ENCODE data around the gene KIAA1328. TPM values are rescaled to one million over a fixed set of nuclear protein-coding genes. Genes with fewer than 3 reads are reported as not detected.

Gene KIAA1328
- polyA plus RNA-seq, 1 of the 3 experiments (the other 2 are of a cell fraction): 2.6 TPM

GRCh38 chr18:37176621-37176934, 347.7 kb downstream of the KIAA1328 start:
- ChIA-PET POLR2A (no interaction called here), CTCF (no interaction called here)
- Histone ChIP-seq H2AFZ (ENCODE audit: low read depth) (no peak overlapping the region), H3K27me3 (ENCODE audit: insufficient read depth) (no peaks in the 10 kb centered on the region), H3F3A (replicated peaks; ENCODE audit: insufficient read depth) (no peaks in the 10 kb centered on the region), H3K27ac (ENCODE audit: low read depth in 2 of 2, low read length in 1 of 2) (no peak overlapping the region), H3K4me1 (ENCODE audit: control insufficient read depth in 1 of 2, insufficient read depth in 2 of 2, low read depth in 1 of 2, low read length in 1 of 2) (peaks cover 0 to 4% of the 10 kb centered on the region in 2 experiments; a peak in 2 of 4 replicates), H3K9ac (no peak overlapping the region), H3K9me2 (no peaks in the 10 kb centered on the region), H3K4me2 (no peak overlapping the region), H3K36me3 (replicated peaks in 1 of 2; ENCODE audit: control insufficient read depth in 1 of 2, insufficient read depth in 2 of 2, low read length in 1 of 2) (no peaks in the 10 kb centered on the region), H3K79me2 (ENCODE audit: insufficient read depth) (no peaks in the 10 kb centered on the region), H4K20me1 (ENCODE audit: insufficient read depth) (no peaks in the 10 kb centered on the region), H3K4me3 (ENCODE audit: low read depth in 2 of 2, low read length in 1 of 2) (no peak overlapping the region), H3K9me3 (no peaks in the 10 kb centered on the region)
- no peak for DNase-seq
- TF ChIP-seq NFIC (IDR thresholded peaks at IDR 0.05; ENCODE audit: borderline replicate concordance): no peak
- no peak for TF ChIP-seq POLR2AphosphoS5 (IDR thresholded peaks at IDR 0.05; ENCODE audit: low read depth, low read length)
- no peak for TF ChIP-seq PBX3 (IDR thresholded peaks at IDR 0.05)

DNA sequence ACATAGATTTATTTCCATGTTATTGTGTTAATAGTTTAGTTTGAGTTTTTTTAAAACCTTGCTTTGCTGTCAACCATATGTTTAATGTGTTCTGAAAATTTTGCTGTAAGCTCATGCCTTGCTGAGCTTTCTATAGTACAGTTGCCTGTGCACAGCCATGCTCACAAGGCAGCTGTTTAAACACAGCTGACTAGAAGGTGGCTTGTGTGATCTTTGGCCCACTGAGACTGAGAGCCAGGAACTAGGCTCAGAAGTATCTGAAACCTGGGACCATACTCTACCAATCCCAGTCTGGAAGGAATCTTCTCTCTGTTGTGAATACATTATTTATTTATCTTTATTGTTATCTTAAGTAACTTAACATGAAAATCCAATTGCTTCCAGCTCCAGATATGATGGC, 350.5 kb downstream of the KIAA1328 start:
- Histone ChIP-seq H3K9me2 (no peaks in the 10 kb centered on the region), H4K20me1 (ENCODE audit: insufficient read depth) (no peaks in the 10 kb centered on the region), H3K4me2 (no peak overlapping the region), H3K27ac (ENCODE audit: low read depth in 2 of 2, low read length in 1 of 2) (peak overlapping the region in 1 of 2 experiments; percentile 17; a peak in 1 of 4 replicates), H3K4me3 (ENCODE audit: low read depth in 2 of 2, low read length in 1 of 2) (no peak overlapping the region), H3K36me3 (replicated peaks in 1 of 2; ENCODE audit: control insufficient read depth in 1 of 2, insufficient read depth in 2 of 2, low read length in 1 of 2) (no peaks in the 10 kb centered on the region), H3K9me3 (no peaks in the 10 kb centered on the region), H3F3A (replicated peaks; ENCODE audit: insufficient read depth) (no peaks in the 10 kb centered on the region), H3K79me2 (ENCODE audit: insufficient read depth) (no peaks in the 10 kb centered on the region), H2AFZ (ENCODE audit: low read depth) (no peak overlapping the region), H3K4me1 (ENCODE audit: control insufficient read depth in 1 of 2, insufficient read depth in 2 of 2, low read depth in 1 of 2, low read length in 1 of 2) (peaks cover 0 to 4% of the 10 kb centered on the region in 2 experiments; a peak in 2 of 4 replicates), H3K27me3 (ENCODE audit: insufficient read depth) (no peaks in the 10 kb centered on the region), H3K9ac (no peak overlapping the region)
- DNase-seq: peak; percentile 12
- CTCF ChIA-PET: no interaction called here
- TF ChIP-seq ZBTB33 (IDR thresholded peaks at IDR 0.05; ENCODE audit: borderline replicate concordance, low read depth) (no peak), RCOR1 (IDR thresholded peaks at IDR 0.05; ENCODE audit: low read length) (no peak)
- POLR2A ChIA-PET: no interaction called here

DNA sequence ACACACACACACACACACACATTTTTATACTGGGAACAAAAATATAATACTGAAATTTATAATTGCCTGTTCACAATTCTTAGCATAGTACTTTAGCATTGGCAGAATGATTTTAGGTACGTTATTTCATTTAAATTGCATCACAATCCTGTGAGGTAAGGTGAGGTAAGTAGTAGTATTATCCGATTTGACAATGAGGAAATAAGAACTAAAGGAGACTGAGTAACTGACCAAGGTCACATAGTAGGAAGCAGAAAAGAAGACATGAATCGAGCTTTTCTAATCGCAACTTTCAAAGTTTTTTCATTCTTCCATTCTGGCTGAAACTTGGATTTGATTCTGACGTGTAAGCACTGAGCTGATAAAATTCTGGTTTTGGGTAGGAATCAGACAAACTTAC, 351.2 kb downstream of the KIAA1328 start:
- H3K79me2 ChIP-seq (ENCODE audit: insufficient read depth): no peaks in the 10 kb centered on the region
- H3K27me3 ChIP-seq (ENCODE audit: insufficient read depth): no peaks in the 10 kb centered on the region
- H3F3A ChIP-seq (replicated peaks; ENCODE audit: insufficient read depth): no peaks in the 10 kb centered on the region
- CTCF ChIA-PET: interaction anchor here (1.4 kb wide), 1 partner anchor 12 kb away, joined by 3 read pairs; no protein-coding TSS in a partner anchor
- H3K9me3 ChIP-seq: no peaks in the 10 kb centered on the region
- WGBS (ENCODE audit: low lambda C conversion rate): 84% methylated on average over 5 of the region's 5 CpGs
- no peaks in the 10 kb centered on the region for H4K20me1 ChIP-seq (ENCODE audit: insufficient read depth)
- no peak for TF ChIP-seq CHD2 (IDR thresholded peaks at IDR 0.05; ENCODE audit: low read length, partially characterized antibody)
- no peak for TF ChIP-seq NFIC (IDR thresholded peaks at IDR 0.05; ENCODE audit: borderline replicate concordance)
- H3K36me3 ChIP-seq (replicated peaks in 1 of 2; ENCODE audit: control insufficient read depth in 1 of 2, insufficient read depth in 2 of 2, low read length in 1 of 2): no peaks in the 10 kb centered on the region
- peaks cover 0 to 4% of the 10 kb centered on the region in 2 experiments; a peak in 2 of 4 replicates for H3K4me1 ChIP-seq (ENCODE audit: control insufficient read depth in 1 of 2, insufficient read depth in 2 of 2, low read depth in 1 of 2, low read length in 1 of 2)
- H3K4me3 ChIP-seq (ENCODE audit: low read depth in 2 of 2, low read length in 1 of 2): no peak overlapping the region
- POLR2A ChIA-PET: no interaction called here
- H3K9ac ChIP-seq: no peak overlapping the region
- no peak overlapping the region for H2AFZ ChIP-seq (ENCODE audit: low read depth)
- no peaks in the 10 kb centered on the region for H3K9me2 ChIP-seq
- DNase-seq: no peak
- H3K27ac ChIP-seq (ENCODE audit: low read depth in 2 of 2, low read length in 1 of 2): no peak overlapping the region
- no peak overlapping the region for H3K4me2 ChIP-seq

Data from SK-N-SH (cell line).